GM12878 (cell line): ENCODE results near the gene GSTP1. TPM values are rescaled to one million over a fixed set of nuclear protein-coding genes. Genes with fewer than 3 reads are reported as not detected.
A peak's percentile ranks its signal among the peaks of the same experiment; 100 is the strongest.

ENCODE experiments used
- BACH1 ChIP-seq: fragments of 450-650 bp; IDR thresholded peaks from 2 replicates; pipeline ENCODE4 v1.6.1; 2017; ENCODE audit warnings: mild to moderate bottlenecking, borderline replicate concordance
- BHLHE40 ChIP-seq, 2 experiments: fragments of 450-650 bp in 1 of 2; IDR thresholded peaks; 2 replicates each; pipeline ENCODE4 v1.6.1; 2011 to 2017; ENCODE audit warnings: low read depth in 2 of 2, borderline replicate concordance in 1 of 2, improper control_type of control experiment in 1 of 2, low read length in 1 of 2, mild to moderate bottlenecking in 1 of 2
- CHD4 ChIP-seq: fragments of 200-600 bp; sonication (generic); IDR thresholded peaks from 2 replicates; pipeline ENCODE4 v1.6.1; 2016; ENCODE audit warnings: mild to moderate bottlenecking
- E2F4 ChIP-seq: IDR thresholded peaks from 2 replicates; pipeline ENCODE4 v1.6.1; 2012; ENCODE audit warnings: low read depth, low read length, improper control_type of control experiment
- ESRRA ChIP-seq: IDR thresholded peaks from 2 replicates; pipeline ENCODE4 v1.6.1; 2012; ENCODE audit warnings: mild to moderate bottlenecking, low read length, improper control_type of control experiment
- IKZF1 ChIP-seq: fragments of 450-650 bp; conservative IDR thresholded peaks from 2 replicates; pipeline ENCODE4 v1.6.1; 2017; ENCODE audit warnings: antibody characterized with exemption, mild to moderate bottlenecking
- IRF4 ChIP-seq: IDR thresholded peaks from 2 replicates; pipeline ENCODE4 v1.6.1; 2011; ENCODE audit warnings: low read depth, low read length
- IRF5 ChIP-seq: fragments of 450-650 bp; IDR thresholded peaks from 2 replicates; pipeline ENCODE4 v1.6.1; 2017; ENCODE audit warnings: borderline replicate concordance
- NBN ChIP-seq: fragments of 450-650 bp; IDR thresholded peaks from 2 replicates; pipeline ENCODE4 v1.6.1; 2016
- NFIC ChIP-seq: IDR thresholded peaks from 2 replicates; pipeline ENCODE4 v1.6.1; 2012; ENCODE audit warnings: low read depth, mild to moderate bottlenecking, inconsistent platforms, low read length, moderate library complexity
- NFYB ChIP-seq: IDR thresholded peaks from 2 replicates; pipeline ENCODE4 v1.6.1; 2011; ENCODE audit warnings: low read depth, mild to moderate bottlenecking, low read length, improper control_type of control experiment, moderate library complexity; ENCODE audit not compliant: insufficient read depth
- RAD51 ChIP-seq: fragments of 450-650 bp; IDR thresholded peaks from 2 replicates; pipeline ENCODE4 v1.6.1; 2016; ENCODE audit warnings: moderate library complexity, mild to moderate bottlenecking, inconsistent platforms
- RCOR1 ChIP-seq: conservative IDR thresholded peaks from 2 replicates; pipeline ENCODE4 v1.6.1; 2012; ENCODE audit warnings: low read depth, low read length, improper control_type of control experiment
- REST ChIP-seq: IDR thresholded peaks from 2 replicates; pipeline ENCODE4 v1.6.1; 2012; ENCODE audit warnings: mild to moderate bottlenecking, low read depth, low read length
- SREBF2 ChIP-seq: IDR thresholded peaks from 2 replicates; pipeline ENCODE4 v1.6.1; 2012; ENCODE audit warnings: mild to moderate bottlenecking, low read length
- TAF1 ChIP-seq: IDR thresholded peaks from 2 replicates; pipeline ENCODE4 v1.6.1; 2011; ENCODE audit warnings: mild to moderate bottlenecking, low read depth, low read length, borderline replicate concordance
- ZNF24 ChIP-seq: fragments of 450-650 bp; IDR thresholded peaks from 2 replicates; pipeline ENCODE4 v1.6.1; 2017; ENCODE audit warnings: antibody characterized with exemption, mild to moderate bottlenecking
- ZNF592 ChIP-seq: fragments of 450-650 bp; IDR thresholded peaks from 2 replicates; pipeline ENCODE4 v1.6.1; 2017; ENCODE audit warnings: mild to moderate bottlenecking, moderate library complexity
- polyA plus RNA-seq, 11 experiments: library from polyadenylated mRNA; depleted of rRNA in 4 of 11; unstranded in 6 of 11; stranded (reverse) in 5 of 11; fragments of >200 nt; fragmentation: Nextera tagmentation in 4 of 11; fragmentation: Illumina TruSeq in 1 of 11; extraction: Ambion mirVana in 4 of 11; extraction: Trizol in 1 of 11; gene quantifications; 1 replicate in 1 of 11; 2 replicates in 10 of 11; pipeline versions ENCODE4 v1.2.1 to v1.2.3, GENCODE V29; 2011 to 2016; ENCODE audit warnings: inconsistent platforms in 2 of 11, missing spikeins in 2 of 11, low read depth in 1 of 11
- total RNA-seq, 4 experiments: library from RNA; depleted of rRNA in 3 of 4; stranded (reverse); fragments of >200 nt in 3 of 4; fragmentation: Illumina TruSeq in 1 of 4; extraction: Trizol in 1 of 4; gene quantifications; 2 replicates each; pipeline versions ENCODE4 v1.2.1 to v1.2.3, GENCODE V29; 2013 to 2021

The GSTP1 gene
- total and polyA plus RNA-seq, 10 of the 15 experiments (the other 5 are each of a cell fraction or from before 2014, with no cell fraction given): 469 to 1,788 (median 955) TPM

GRCh38 chr11:67600324-67601029 lies 16.9 kb downstream of the GSTP1 start (continued):
- peak; percentile 54; the same call in 1 of the 2 replicates for TF ChIP-seq NFIC
- peak; percentile 54; the same call in 1 of the 2 replicates for TF ChIP-seq RAD51
- no peak for TF ChIP-seq IRF4
- TF ChIP-seq RCOR1: no peak
- TF ChIP-seq REST: no peak
- peak; percentile 53 to 66; a peak in 2 of 4 replicates for TF ChIP-seq BHLHE40 (IDR thresholded peaks at IDR 0.05; ENCODE audit: borderline replicate concordance in 1 of 2, low read depth in 2 of 2, low read length in 1 of 2)
- no peak for TF ChIP-seq NFYB
- no peak for TF ChIP-seq SREBF2
- no peak for TF ChIP-seq TAF1
- no peak for TF ChIP-seq BACH1
- no peak for TF ChIP-seq ZNF592
- TF ChIP-seq IKZF1: peak; percentile 62
- no peak for TF ChIP-seq IRF5
- TF ChIP-seq E2F4: no peak
- no peak for TF ChIP-seq ZNF24
- peak; percentile 57; the same call in 1 of the 2 replicates for TF ChIP-seq NBN
- no peak for TF ChIP-seq CHD4
- peak; percentile 93 for TF ChIP-seq ESRRA
